Cerebellar cortex (tissue), 1 donor: Measurements from ENCODE around the gene NOP10.
"Not testable (repeated sequence)": the region's sequence is repeated elsewhere in the genome, so short reads cannot be mapped to it uniquely, and the experiment has no call there.

ENCODE experiments used
- DNase-seq: peaks from one replicate; pipeline ENCODE4 v3.0.0-alpha.2; 2015; ENCODE audit warnings: low spot score

The NOP10 gene

GRCh38 chr15:34358367-34358766 lies 15.4 kb upstream of the NOP10 start:
- DNase-seq: peak; percentile 40

GRCh38 chr15:34357653-34358052 lies 14.7 kb upstream of the NOP10 start:
- DNase-seq: no peak

- DNase-seq: no peak
These were observed 12.3 kb upstream of the NOP10 start for GRCh38 chr15:34355241-34355640.

- no peak for DNase-seq
These were observed 11.3 kb upstream of the NOP10 start for GRCh38 chr15:34354286-34354685.

DNA sequence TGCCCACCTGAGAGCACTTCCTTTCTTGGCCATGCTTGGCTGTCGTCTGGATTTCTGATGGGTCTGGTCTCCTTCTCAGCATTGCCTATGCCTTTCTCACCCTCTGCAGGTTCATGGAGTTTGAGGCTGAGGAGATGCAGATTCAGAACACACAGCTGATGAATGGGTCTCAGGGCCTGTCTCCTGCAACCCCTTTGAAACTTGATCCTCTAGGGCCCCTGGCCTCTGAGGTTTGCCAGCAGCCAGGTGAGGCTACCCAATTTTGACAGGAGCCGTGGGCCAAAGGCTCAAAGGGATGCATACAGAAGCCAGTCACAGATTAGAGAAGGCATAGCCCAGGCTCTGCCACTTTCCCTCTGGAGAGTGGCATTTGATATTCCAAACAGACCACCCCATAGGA lies 10.7 kb upstream of the NOP10 start:
- DNase-seq: no peak

DNA sequence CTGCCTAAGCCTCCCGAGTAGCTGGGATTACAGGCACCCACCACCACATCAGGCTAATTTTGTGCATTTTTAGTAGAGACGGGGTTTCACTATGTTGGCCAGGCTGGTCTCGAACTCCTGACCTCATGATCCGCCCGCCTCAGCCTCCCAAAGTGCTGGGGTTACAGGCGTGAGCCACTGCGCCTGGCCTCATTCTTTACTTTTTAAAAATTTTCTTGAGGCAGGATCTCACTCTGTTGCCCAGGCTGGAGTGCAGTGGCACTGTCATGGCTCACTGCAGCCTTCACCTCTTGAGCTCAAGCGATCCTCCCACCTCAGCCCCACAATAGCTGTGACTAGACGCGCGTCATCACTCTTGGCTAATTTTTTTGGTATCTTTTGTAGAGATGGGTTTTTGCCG lies 10.1 kb upstream of the NOP10 start:
- not testable (repeated sequence) for DNase-seq

DNA sequence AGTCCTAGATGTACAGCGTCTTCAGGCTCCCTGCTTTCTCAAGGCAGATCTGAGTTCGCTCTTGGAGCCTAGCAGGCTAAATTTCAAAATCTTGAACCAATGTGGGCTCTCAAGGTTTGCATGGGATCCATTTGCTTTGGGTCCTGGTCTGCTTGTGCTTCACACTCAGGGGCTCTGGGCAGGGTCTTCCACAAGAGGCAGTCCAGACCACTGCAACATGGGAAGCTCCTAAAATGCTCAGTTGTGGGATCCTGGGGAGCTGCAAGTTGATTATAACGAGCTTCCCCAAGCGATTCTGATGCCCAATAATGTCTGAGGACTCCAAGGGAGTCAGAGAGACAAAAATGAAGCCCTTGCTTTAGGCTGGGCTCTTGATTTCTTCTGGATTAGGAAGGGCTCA lies 6.8 kb upstream of the NOP10 start:
- DNase-seq: no peak

DNA sequence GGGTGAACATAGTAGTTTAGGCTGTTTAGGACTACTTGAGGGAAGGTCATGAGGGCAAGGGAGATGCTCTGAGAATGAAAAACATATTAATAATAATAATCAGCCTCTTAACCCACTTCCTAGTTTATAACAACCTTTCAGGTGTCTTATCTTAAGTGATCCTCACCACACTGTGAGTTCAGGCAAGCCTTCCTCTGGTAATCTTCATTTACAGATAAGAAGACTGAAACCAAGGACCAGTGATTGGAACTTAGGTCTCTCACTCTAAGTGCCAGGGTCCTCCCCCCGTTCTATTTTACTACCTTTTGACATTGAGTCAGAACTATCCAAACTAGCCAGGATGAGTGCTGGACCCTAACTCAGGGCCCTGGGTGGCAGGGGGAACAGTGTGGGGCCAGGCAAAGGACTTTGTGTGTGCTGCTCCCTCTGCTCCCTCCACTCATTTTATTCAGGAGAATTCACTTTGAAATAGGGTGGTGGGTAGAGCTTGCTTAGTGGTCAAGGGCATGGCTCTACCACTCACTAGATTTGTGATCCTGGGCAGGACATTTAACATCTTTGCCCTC lies 5.9 kb upstream of the NOP10 start:
- DNase-seq: no peak

GRCh38 chr15:34347951-34348638 lies 5.2 kb upstream of the NOP10 start:
- DNase-seq: no peak

GRCh38 chr15:34342213-34342736 lies 661 bp downstream of the NOP10 start:
- not testable (repeated sequence) for DNase-seq

GRCh38 chr15:34341381-34342212 lies 1.3 kb downstream of the NOP10 start:
- DNase-seq: no peak

GRCh38 chr15:34339946-34340345 lies 3.0 kb downstream of the NOP10 start:
- DNase-seq: no peak

GRCh38 chr15:34338347-34338746 lies 4.6 kb downstream of the NOP10 start:
- DNase-seq: peak; percentile 33

- DNase-seq: peak; percentile 92
These were observed 5.2 kb downstream of the NOP10 start, which contains the start of gene SLC12A6 for GRCh38 chr15:34337557-34338306. Gene SLC12A6 (minus strand): TSS chr15:34337781. CDS start chr15:34336680, 1,101 bp downstream.

GRCh38 chr15:34336991-34337556 lies 5.9 kb downstream of the NOP10 start:
- DNase-seq: peak; percentile 40

DNA sequence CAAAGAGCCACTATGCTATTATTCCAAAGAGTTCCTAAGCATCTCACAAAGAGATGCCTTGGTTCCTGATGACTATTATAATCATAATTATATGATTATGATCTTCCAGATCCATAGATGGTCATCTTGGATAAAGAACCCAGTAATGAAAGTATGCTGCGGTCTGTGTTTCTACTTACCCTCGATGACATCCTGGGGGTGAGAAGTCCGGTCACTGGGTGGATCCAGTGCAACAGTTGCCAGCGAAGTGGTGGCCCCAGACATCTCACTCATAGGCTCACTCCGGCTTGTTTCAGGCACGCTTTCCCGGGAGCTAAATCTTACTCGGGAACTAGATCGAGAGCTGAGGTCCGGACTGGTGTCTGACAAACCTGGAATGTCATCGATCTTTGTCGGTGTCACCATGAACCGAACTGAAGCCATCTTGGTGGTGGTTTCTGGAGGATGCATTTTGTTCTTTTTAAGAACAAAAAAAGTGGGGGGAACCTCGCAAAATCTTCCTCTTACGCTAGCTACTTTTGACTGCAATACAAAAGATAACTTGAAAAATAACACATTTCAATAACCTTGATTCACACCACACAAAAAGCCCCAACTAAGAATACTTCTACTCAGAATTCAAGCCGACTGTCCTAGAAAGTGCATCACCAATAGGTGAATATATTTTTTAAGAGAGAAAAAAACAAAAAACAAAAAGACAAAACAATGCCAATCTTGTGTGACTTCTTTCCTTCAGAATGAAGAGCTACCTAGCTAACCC lies 6.5 kb downstream of the NOP10 start:
- peak; percentile 21 for DNase-seq

DNA sequence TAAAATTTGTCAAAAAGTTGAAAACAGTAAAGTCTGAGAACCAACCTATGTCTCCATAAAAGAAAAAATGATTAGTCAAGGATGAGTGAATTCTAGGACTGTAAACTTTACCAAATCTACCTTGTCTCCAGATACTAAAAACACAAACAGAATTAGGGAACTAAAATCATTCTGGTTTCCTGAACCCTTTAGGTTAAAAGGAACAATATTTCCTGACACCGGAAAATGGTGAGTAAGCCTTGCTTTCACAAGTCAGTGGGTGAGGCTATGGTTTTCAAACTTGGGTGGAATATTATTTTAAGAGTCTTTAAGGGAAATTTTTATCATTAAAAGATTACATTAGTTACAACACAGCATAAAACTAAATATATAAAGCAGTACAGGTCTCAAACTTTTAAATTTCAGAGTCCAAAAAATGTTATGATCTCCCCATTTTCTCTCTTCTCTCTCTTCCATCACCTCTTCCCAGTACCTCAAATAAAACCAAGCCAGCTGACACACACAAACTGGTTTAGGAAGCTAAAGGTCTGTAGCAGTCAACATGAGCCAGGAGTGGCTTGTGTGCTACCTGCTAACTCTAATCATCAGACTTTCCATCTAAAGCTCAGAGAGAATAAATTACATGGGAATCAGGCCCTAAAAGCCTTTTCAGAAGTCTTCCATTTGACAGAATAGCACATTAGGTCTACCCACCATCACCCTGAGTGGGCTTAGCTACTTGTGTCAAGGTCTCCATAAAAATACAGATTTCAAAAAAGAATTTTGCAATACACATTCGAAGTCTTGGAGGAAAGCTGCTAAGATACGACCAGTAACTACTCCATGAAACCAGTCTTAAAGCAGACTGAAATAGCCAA lies 7.5 kb downstream of the NOP10 start:
- no peak for DNase-seq

DNA sequence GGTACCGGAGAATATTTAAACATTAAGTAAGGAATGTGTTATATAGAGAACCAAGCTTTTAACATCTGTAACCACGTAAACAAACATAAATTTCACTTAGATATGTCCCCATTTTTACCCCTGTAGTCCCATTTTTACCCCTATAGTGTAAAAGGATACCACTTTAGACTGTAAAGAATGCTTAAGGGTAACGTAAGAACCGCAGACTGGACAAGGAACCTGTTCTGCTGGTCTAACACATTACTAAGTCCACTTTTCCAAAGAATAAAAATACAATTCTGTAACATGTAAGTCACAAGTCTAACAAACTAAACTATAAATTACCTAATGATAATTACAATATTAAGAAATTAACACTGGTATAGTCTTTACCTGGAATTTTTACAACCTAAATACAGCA lies 8.3 kb downstream of the NOP10 start:
- DNase-seq: no peak

- DNase-seq: no peak
These were observed 10.3 kb downstream of the NOP10 start for GRCh38 chr15:34332553-34333120.

- DNase-seq: no peak
These were observed 11.1 kb downstream of the NOP10 start for GRCh38 chr15:34331809-34332208.
